ENCODE results near the gene HADH. TPM values are rescaled to one million over a fixed set of nuclear protein-coding genes. Genes with fewer than 3 reads are reported as not detected.
"Not testable (repeated sequence)": the region's sequence is repeated elsewhere in the genome, so short reads cannot be mapped to it uniquely, and the experiment has no call there.

The HADH gene
- polyA plus RNA-seq, 1 donor: 113 TPM

- DNase-seq: no peak
Observed at GRCh38 chr4:108031427-108032083, 41.9 kb downstream of the HADH start.

- no peak for DNase-seq
Observed at GRCh38 chr4:108033348-108033747, 43.7 kb downstream of the HADH start.

- DNase-seq: no peak
Observed at GRCh38 chr4:108034565-108034964, 44.9 kb downstream of the HADH start.

- no peak for DNase-seq
Observed at GRCh38 chr4:108035691-108036090, 46.0 kb downstream of the HADH start.

- DNase-seq: no peak
Observed at GRCh38 chr4:108036213-108036612, 46.5 kb downstream of the HADH start.

GRCh38 chr4:108037884-108038283 is 48.2 kb downstream of the HADH start:
- DNase-seq: no peak

- no peak for DNase-seq
Observed at GRCh38 chr4:108042927-108043326, 53.2 kb downstream of the HADH start.

- DNase-seq: no peak
Observed at GRCh38 chr4:108043526-108043925, 53.8 kb downstream of the HADH start.

GRCh38 chr4:108044951-108045686 is 55.4 kb downstream of the HADH start:
- no peak for DNase-seq

GRCh38 chr4:108045687-108046024 is 56.0 kb downstream of the HADH start:
- DNase-seq: peak; percentile 72

- no peak for DNase-seq
Observed at GRCh38 chr4:108047199-108047598, 57.5 kb downstream of the HADH start.

- no peak for DNase-seq
Observed at GRCh38 chr4:108048157-108048556, 58.5 kb downstream of the HADH start.

GRCh38 chr4:108048997-108049396 is 59.3 kb downstream of the HADH start:
- peak; percentile 22 for DNase-seq

GRCh38 chr4:108049406-108049805 is 59.7 kb downstream of the HADH start:
- no peak for DNase-seq

- DNase-seq: not testable (repeated sequence)
Observed at GRCh38 chr4:108050166-108051111, 60.8 kb downstream of the HADH start.

GRCh38 chr4:108051343-108051742 is 61.7 kb downstream of the HADH start:
- no peak for DNase-seq

- DNase-seq: no peak
Observed at GRCh38 chr4:108052558-108053120, 63.0 kb downstream of the HADH start.

GRCh38 chr4:108053251-108053711 is 63.6 kb downstream of the HADH start:
- DNase-seq: no peak

GRCh38 chr4:108054025-108054638 is 64.4 kb downstream of the HADH start:
- no peak for DNase-seq

GRCh38 chr4:108055787-108056186 is 66.1 kb downstream of the HADH start:
- no peak for DNase-seq

GRCh38 chr4:108056418-108056817 is 66.7 kb downstream of the HADH start:
- DNase-seq: no peak
